AG08396 (cell line): ENCODE measurements around the gene BACE1.
"Not testable (repeated sequence)": the region's sequence is repeated elsewhere in the genome, so short reads cannot be mapped to it uniquely, and the experiment has no call there.

Experiments used
- DNase-seq: peaks from one replicate; pipeline ENCODE4 v3.0.0; 2012; ENCODE audit warnings: low spot score, mixed read lengths

The BACE1 gene

DNA sequence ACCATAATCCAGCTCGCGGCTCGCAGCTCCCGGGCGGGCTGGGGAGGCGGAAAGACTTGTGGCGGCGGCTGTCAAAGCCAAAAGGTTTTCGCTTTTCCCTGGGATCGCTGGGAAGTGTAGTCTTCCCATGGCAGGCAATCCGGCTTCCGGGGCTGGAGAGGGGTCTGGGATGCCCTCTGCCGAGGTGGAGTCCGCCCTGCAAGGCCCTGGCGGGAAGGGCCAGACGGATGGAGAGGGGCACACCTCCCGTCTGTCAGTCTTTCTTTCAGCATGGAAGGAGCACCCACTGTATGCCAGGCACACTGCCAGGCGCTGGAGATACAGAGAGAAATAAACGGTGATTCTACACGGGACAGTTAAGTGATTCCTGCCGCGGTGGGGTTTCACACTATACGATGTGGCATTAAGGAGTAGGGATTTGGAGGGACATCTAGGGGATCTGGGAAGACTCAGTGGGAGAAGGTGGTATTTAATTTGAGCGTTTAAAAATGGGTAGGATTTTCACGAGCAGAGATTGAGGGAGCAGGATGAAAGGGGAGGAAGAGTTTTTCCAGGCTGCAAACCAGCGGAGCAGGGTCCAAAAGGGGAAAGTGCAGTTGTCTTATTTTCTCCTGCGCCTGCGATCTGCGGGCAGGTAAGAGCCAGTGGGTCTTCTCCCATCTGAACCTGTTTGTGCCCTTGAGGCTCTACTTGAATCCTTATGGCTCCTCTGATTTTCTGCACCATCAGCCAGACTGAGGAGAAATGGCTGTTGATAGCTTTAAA is at the start of gene BACE1:
BACE1 (minus strand) TSS at position 60 of the 765 bp plus-strand sequence. CDS start 461 bp downstream, outside the sequence.
- DNase-seq: peak; percentile 90

DNA sequence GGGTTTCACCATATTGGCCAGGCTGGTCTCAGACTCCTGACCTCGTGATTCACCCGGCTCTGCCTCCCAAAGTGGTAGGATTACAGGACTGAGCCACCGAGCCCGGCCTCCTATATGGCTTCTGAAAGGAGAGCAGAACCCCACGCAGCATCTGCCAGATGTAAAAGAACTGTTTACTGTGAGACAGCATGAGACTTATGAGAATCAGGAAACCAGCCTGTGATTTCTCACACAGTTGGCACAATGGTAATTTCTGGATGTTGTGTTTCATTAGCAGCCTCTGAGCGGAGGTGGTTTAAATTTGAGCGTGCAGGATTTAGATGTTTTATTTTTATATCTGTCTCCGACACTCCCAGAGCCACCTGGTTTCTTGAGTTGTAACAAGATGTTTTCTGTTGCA is 45.4 kb upstream of the BACE1 start:
- no peak for DNase-seq

DNA sequence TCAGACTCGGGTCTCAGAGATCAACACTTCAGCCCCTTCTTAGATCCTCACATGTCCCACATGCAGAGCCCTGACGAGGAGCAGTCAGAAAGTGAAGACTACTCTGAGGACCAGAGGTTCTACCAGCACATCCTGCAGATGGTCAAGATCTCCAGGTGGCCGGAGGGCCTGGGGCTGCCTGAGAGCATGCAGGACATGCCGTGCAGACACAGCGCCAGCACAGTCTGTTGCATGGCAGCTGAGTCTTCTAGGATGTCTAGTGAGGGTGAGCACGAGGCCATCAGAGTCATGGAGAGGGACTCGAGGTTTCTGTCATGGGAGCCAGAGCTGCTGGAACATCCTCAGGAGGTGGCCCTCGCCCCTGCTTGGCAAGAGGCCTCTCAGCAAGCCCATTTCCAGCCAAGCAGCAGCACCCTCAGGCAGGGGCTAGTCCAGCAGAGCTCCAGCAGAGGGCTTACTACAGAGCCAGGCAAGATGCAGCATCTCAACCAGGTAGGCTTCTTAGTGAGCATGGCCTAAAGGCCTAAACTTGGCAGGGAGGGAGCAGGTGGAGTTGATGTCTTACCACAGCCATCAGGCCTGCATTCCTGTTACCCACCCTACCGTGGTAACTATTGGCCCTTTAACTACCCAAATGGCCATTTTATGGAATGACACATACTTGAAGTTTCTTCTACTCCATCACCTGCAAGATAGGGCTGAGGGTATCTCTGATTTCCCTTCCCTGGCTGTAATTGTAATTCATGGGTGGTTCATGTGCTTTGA is 40.3 kb upstream of the BACE1 start:
- no peak for DNase-seq

DNA sequence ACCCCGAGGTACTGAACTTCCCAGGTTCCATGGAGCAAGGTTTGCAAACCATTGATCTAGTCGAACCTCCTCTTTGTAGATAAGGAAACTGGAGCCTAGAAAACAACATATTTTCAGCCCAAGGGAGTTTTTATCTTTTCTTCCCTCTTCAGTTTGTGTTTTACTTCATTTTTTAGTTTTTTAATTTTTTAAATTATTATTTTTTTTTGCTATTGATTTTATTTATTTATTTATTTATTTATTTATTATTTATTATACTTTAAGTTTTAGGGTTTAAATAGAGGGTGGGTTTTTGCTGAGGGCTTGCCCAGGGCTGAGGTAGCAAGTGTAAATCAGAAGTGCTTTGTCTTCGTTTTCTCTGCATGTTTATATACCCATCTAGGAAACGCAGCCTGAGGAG is 38.5 kb upstream of the BACE1 start:
- no peak for DNase-seq

DNA sequence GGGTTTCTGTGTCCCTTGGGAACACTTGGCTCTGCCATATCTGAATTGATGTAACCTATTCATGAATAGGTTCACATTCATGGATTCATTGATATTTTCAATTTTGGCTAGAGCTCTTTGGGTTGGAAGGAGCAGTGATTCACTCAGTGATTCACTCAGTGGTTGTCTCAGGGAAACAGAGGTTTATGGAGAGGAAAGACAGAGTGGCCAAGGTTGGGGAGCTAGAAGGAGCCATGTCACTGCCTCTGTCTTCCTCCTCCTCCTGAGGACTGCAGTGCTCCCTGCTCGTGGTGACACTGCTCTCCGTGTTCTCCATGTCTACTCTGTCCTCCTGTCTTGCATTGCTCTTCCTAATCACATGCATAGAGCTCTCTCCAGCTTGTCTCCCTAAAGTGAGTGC is 29.0 kb upstream of the BACE1 start:
- DNase-seq: no peak

DNA sequence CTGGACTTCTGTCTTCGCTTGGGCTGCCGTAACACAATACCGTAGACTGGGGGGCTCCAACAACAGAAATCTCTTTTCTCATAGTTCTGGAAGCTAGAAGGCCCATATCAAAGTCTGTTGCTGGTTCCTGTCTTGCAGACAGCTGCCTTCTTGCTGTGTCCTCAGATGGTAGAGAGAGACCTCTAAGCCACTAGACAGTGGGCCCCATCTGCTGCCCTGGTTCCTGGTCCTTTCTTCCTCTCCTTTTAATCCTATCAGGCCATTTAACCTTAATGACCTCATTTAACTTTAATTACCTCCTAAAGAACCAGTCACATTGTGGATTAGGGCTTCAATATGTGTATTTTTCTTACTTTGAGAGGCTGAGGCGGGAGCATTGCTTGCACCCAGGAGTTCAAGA is 21.0 kb upstream of the BACE1 start:
- no peak for DNase-seq

DNA sequence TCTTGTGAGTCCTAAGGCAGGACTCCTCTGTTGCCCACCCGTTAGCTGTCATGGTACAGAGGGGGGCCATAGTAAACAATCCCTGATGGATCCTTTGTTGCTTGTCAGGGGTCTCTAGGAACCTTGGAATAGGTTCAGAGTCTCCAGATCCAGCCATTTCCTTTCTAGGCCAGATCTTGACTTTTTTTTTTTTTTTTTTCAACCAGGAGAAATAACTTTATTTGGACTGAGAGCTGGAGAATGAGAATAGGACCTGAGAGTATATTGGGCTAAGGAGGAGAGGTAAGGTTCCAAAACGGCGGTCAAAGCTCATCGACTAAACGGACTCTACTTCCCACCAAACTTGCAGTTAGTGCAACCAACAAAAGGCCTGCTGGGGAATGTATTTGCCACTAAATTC is 19.3 kb upstream of the BACE1 start:
- DNase-seq: no peak

DNA sequence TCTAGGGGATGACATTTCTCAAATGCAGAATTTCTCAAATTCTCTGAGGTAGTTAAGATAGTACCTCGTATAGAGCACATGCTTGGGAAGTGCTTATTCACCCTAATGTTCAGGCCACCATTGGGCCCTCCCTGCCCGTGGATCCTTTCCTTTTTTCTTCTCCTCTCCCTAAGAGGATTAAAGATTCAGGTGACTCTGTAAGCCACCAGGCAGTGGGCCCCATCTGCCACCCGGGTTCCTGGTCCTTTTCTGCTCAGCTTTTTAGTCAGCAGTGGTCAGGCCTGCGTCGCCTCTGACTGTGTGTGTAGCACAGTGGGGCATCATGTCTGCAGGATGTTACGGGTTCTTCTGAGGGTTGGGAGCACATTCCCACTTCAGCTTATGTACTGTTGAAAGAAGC is 18.8 kb upstream of the BACE1 start:
- no peak for DNase-seq

DNA sequence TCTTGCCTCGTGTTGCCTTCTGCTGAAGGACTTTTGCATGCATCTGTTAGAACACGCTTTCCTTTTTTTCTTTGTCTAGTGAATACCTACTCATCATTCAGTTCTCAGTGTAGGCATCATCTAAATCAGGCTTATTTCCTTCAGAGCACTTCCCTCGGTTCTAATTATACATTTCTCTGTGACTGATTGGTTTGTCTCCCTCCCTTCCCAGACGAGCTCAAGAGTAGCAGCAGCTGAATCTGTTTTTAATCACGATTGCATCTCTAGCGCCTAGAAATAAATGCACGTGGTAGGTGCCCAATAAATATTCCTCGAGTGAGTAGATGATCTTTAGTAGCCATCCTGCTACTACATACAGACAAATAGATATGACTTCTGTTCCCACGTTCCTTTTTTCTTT is 17.9 kb upstream of the BACE1 start:
- no peak for DNase-seq

DNA sequence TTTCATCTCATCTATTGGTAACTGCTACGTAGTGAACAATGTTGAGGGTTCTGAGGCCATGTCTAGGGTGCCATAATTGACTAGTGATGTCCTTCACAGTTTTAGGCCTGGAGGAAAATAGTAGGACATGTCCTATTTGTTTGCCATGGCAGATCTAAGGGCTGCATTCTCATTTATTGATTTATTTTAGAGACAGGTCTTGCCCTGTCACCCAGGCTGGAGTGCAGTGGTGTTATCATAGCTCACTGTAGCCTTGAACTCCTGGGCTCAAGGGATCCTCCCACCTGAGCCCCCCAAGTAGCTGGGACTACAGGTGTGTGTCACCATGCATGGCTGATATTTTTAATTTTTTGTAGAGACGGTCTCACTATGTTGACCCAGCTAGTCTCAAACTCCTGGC is 16.8 kb upstream of the BACE1 start:
- DNase-seq: no peak

DNA sequence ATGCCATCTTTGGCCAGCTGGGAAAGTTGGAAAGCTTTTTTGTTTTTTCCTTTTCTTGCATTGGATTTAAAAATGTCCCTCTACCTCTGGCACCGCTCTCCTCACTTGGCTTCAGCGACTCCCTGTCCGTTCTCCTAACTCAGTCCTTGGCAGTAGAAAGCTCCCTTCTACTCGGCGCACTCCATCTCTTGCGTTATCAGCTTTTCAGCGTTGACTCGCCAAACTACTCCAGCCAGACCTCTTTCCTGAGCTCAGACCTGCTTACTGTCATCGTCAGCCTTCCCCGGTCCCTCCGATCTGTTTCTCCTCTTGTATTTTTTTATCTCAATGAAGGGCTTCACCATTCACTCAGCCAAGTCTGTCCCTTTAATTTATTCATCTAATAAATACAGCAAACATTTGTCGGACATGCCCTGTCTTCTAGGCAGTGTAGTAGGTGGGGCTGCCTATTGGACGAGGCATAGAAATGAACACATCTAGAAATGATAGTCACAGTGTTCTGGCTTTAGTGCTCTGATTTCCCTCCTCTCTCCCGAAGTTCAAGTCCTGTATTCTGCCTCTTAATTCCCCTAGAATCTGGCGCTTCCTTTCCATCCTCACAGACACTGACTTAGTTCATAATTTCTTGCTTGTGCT is 12.4 kb upstream of the BACE1 start:
- DNase-seq: peak; percentile 43

DNA sequence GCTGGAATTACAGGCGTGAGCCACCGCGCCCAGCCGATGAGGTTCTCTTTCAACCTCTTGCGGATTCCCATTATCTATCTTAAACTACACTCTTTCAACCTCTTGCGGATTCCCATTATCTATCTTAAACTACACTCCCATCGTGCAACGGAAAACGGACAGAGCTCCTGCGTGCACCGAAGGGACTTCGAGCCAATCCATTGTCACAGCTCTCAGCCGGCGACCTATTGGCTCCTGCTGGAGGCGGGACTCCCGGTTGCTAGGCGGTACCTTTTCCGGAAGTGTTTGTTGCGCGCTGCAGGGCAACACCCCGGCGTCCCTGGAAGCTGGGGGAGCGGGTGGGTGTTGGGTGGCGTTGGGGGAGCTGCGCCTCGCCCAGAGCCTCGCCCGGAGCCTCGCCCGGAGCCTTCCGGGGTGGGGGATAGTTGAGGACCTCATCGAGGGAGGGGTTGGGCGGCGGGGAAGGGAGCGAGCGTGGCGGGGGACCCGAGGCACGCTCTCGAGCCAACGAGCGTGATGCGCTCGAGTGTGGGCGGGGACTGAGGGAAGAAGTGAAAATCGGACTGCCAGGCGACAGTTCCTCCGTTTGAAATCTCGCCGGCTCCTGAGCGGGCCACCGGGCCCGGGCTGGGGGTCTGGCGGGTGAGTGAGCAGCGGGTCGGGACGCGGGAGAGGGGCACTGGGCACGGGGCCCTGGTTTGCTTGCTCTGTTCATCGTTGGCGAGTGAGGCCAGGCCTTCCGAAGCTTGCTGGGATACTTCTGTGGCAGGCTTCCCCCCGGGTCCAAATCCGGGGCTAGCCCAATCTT is 11.7 kb upstream of the BACE1 start, which contains the start of gene CEP164:
CEP164 (plus strand) TSS at position 288 of the 808 bp plus-strand sequence. CDS start 10,733 bp downstream, outside the sequence.
- DNase-seq: peak; percentile 98

DNA sequence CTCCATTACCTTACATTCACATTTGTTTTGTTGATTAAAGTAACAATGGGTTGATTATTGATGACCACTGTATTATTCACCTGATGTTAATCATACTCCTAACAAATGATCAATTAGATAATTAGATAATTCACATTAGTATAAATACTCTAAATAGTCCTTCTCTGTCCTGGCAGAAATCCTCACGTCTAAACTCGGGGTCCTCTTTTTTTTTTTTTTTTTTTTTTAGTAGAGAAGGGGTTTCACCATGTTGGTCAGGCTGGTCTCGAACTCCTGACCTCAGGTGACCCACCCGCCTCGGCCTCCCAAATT is 11.2 kb upstream of the BACE1 start:
- not testable (repeated sequence) for DNase-seq

DNA sequence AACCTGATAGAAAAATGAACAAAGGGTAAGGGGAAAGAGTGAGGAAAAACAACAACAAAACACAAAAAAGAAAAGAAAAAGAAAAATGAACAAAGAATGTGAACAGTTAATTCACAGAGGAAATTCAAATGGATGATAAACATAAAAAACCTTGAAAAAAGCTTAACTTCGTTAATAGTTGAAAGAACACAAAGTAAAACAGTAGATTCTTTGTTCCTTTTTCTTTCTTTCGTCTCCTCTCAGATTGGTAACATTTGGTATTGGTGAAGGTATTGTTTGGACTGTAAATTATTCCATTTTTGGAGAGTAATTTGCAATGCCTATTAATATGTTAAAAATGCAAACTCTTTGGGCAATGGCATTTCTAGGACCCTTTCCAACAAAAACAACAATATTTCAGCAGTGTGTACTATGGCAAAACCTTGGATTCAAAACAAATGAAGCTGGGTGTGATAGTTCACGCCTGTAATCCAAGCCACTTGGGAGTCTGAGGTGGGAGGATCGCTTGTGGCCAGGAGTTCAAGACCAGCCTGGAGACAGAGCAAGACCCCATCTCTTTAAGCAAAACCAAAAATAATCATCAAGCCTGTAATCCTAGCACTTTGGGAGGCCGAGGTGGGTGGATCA is 3.3 kb upstream of the BACE1 start:
- DNase-seq: peak; percentile 27

DNA sequence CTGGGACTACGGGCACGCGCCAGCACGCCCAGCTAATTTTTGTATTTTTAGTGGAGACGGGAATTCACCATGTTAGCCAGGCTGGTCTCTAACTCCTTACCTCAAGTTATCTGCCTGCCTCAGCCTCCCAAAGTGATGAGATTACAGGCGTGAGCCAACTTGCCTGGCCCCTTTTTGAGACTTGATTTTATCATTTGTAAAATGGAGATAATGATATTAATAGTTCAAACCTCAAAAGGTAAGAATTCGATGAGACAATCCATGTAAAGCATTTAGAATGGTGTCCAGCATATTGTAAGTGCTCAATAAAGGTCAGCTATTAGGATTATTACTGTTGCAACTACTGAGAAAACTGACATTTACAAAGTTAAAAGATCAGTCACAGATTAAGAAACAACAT is 2.7 kb upstream of the BACE1 start:
- DNase-seq: no peak

DNA sequence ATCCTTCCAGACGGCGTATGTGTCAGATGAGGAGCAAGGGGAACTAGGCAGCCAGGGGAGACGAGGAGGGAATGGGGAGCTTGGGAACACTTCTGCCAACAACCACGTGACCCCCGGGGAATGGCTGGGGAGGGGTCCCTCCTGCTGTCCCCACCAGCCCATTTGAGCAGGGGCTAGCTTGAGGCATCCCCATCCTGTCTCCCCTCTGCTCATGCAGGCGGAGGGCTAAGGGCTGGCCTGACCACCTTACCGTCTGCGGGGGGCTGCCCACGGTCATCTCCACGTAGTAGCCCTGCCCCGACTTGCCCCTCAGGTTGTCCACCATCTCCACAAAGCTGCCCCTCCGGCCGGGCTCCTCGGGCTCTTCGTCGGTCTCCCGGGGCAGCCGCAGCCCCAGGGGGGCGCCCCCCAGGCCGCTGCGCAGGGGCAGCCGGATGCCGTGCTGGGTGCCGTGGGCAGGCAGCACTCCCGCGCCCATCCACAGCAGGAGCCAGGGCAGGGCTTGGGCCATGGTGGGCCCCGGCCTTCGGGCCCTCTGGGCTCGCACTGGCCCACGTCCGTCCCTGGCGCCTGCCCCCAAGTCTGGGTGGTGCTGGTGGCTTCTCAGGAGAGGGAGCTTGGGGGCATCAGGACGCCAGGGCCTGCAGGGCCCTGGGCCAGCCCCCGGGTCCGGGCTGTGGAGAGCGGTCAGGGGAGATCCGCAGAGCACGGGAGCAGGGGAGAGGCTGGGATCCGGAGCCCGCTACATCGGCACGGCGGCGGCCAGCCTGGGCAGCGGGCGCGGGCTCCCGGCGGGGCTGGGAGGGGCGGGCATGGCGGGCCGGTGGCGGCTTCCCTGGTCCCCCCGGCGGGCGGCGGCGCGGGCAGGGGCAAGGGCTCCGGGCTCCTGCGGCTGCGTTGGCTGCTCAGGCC is 515 bp downstream of the BACE1 start:
- DNase-seq: peak; percentile 51

DNA sequence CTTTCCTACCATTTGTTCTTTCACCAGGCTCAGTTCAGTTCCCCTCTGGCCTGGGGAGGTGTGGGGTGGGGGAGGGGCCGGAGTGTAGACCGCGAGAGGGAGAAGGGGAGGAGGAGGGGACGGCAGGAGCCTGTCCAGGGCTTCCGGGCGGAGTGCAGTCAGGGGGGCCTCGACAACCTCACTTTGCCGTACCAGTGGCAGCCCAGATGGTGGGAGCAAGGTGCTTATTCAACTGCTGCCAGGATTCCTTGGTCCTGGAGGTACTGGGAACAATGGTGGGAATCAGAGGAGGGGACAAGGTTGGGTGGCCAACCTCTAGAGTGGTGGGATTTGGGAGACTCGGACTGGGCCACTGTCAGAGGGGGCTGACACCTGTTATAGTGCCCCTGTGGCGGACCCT is 1.2 kb downstream of the BACE1 start:
- DNase-seq: peak; percentile 19

DNA sequence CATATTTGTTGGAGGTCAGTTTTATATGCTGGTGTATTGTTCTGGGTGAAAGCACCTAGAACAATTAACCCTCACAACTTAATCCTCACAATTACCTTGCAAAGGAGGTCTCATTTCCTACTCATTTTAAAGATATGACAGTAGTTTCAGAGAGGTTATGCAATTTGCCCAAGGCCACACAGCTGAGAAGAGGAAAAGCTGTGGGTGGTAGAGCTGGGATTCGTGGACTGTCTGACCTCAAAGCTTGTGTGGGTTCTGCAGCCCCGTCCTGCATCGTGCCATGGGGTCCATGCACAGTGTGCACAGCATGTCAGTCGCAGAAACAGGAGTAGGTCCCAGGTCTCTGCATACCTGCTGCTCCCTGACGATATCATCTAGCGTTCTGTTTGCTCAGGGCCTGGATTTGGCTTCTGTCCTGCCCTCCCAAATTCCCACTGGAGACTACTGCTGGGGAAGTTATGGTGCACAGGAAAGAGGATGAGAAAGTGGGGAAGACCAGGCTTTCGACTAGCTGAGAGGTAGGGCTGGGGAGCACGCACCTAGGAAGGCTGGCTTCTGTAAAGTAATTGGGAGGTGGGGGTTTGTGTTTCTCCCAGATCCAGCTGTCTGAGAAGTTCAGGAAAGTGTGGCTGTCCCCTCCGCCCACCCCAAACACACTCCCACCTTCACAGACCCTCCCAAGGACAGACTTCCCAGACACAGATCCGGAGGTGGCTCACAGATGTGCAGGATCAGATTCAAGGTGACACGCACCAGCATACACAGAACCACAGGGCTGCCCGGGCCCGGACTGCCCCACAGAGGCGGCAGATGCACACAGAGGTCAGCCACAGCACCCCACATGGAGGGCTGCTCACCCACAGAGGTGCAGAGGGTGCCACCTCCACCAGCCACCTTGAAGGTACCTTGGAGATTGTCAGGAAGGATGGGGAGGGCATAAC is 2.0 kb downstream of the BACE1 start:
- no peak for DNase-seq

DNA sequence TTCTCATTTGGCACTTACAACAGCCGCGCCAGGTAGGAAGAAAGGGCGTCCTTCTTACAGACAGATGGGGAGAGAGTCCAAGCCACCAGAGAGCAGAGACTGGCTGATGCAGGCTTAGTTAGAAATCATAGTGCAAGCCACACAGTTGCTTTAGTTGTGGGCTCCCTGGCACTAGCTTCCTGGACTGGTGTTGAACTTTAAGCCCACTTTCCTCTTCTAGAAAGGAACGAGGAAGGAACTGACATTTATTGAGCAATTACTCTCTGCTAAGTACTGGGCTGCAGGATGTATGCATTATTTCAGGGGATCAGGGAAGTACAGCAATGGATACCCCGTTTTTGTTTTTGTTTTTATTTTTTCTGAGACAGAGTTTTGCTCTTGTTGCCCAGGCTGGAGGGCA is 3.0 kb downstream of the BACE1 start:
- no peak for DNase-seq

DNA sequence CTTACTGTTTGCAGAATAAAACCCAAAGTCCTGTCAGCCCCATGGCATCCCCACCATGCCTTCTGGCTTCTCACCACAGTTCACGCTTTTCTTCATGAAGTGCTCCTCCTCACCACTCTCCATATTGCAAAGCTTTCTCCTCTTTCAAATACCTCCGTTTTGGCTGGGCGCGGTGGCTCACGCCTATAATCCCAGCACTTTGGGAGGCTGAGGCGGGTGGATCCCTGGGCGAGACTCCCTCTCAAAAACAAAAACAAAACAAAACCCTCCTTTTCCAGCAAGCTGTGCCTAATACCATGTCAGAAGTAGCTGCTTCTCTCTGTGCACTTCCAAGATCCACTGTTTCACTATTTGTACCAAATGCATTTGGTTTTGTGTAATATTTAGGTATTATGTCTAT is 6.7 kb downstream of the BACE1 start:
- DNase-seq: no peak
